Esophagus muscularis mucosa (tissue), 3 donors: ENCODE data around the gene SPDEF.

Source experiments
- CTCF ChIP-seq, 3 experiments: fragments of 200-600 bp in 2 of 3; fragments of 450-650 bp in 1 of 3; sonication (generic) in 2 of 3; IDR thresholded peaks; one replicate each; pipeline ENCODE4 v1.5.1; 2017 to 2019; ENCODE audit warnings: antibody characterized with exemption in 3 of 3, mild to moderate bottlenecking in 2 of 3, moderate library complexity in 1 of 3
- POLR2A ChIP-seq: fragments of 450-650 bp; IDR thresholded peaks from one replicate; pipeline ENCODE4 v1.6.1; 2017; ENCODE audit warnings: antibody characterized with exemption, moderate library complexity, mild to moderate bottlenecking, low read depth

- TF ChIP-seq POLR2A (no peak), CTCF (IDR thresholded peaks at IDR 0.05) (no peak)
Observed at GRCh38 chr6:34583461-34583860, 27.3 kb upstream of the SPDEF start.
